ENCODE results near the gene LRR1.
A peak's percentile ranks its signal among the peaks of the same experiment; 100 is the strongest.

The LRR1 gene

DNA sequence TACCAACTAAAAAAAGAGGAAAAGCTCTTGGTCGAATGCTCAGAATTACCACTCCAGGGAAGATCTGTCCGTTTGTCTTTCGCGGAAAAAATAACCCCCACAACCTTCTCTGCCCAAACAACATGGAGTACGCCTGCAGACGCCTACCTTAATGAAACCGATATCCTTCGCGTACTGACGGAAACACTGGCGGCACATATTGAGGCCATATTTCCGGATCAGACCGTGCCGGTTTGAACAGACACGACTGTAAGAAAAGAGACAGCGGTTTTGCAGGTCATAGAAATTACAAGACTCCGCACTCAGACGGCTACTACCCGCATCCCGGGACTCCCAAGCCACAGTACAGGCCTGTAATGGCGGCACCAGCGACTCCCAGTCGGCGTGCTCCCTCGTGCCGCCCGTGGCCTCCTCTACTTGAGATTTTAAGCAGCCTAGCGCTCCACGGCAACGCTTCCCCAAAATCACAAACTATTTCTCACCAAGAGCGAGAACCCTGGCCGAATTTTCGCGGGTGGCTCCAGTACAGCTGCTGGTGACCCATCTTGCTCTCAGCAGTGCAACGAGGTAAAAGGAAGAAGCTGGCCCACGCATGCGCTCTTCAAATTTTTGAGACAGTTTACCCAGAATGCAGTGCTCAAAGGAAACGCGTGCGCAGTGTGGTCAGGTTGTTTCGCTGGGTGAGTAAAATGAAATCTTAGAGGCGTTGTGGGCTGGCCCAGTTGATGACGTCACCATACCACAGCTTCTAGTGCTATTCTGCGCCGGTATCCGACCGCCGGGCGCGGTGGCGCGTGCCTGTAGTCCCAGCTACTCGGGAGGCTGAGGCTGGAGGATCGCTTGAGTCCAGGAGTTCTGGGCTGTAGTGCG lies 12.7 kb upstream of the LRR1 start, which contains the start of gene RPS29:
RPS29 (minus strand) TSS at position 578 of the 870 bp plus-strand sequence; CDS start at position 544, 34 bp downstream.
- DNase-seq (ENCODE audit: low read depth) = peak; percentile 100
- TF ChIP-seq, protein P1, sequence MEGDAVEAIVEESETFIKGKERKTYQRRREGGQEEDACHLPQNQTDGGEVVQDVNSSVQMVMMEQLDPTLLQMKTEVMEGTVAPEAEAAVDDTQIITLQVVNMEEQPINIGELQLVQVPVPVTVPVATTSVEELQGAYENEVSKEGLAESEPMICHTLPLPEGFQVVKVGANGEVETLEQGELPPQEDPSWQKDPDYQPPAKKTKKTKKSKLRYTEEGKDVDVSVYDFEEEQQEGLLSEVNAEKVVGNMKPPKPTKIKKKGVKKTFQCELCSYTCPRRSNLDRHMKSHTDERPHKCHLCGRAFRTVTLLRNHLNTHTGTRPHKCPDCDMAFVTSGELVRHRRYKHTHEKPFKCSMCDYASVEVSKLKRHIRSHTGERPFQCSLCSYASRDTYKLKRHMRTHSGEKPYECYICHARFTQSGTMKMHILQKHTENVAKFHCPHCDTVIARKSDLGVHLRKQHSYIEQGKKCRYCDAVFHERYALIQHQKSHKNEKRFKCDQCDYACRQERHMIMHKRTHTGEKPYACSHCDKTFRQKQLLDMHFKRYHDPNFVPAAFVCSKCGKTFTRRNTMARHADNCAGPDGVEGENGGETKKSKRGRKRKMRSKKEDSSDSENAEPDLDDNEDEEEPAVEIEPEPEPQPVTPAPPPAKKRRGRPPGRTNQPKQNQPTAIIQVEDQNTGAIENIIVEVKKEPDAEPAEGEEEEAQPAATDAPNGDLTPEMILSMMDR (IDR thresholded peaks at IDR 0.05; ENCODE audit: low read depth, low read length, missing control alignments) = no peak
- H3K4me3 ChIP-seq (ENCODE audit: low read depth, low read length) = peak within 1 kb of the TSS; percentile 91
- in situ Hi-C loops (cut with HindIII; ENCODE audit: low sequenced_read_pairs) = no loop called here

DNA sequence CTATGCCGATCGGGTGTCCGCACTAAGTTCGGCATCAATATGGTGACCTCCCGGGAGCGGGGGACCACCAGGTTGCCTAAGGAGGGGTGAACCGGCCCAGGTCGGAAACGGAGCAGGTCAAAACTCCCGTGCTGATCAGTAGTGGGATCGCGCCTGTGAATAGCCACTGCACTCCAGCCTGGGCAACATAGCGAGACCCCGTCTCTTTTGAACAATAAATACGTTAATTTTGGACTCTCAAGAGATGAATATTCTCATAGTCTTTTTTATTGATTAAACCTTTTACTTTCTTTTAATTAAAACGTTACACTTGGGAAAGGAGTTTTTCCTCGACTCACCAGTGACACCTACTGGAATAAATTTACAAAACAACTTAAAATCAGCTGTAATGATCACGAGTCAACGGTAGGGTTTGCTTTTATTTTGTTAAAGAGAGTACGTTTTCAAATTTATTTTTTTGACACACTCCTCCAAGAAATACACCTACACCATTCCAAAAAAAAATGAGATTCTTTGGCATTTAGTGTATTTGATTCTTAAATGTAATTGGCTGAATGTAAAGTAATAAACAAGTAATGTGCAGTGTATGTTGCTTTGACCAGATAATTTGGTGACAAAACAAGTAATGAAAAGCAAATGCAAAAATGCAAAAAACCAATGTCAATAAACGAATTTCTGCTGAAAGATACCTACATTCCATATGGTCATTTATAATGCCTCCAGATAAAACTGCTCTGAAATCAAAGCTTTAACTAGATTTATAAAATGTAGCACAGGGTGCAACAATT lies 11.9 kb upstream of the LRR1 start:
- in situ Hi-C loops (cut with HindIII; ENCODE audit: low sequenced_read_pairs) = no loop called here
- TF ChIP-seq, protein P1 (IDR thresholded peaks at IDR 0.05; ENCODE audit: low read depth, low read length, missing control alignments) = peak; percentile 58
- peak; percentile 76 for DNase-seq (ENCODE audit: low read depth)
- H3K4me3 ChIP-seq (ENCODE audit: low read depth, low read length) = peak overlapping the region; percentile 91

DNA sequence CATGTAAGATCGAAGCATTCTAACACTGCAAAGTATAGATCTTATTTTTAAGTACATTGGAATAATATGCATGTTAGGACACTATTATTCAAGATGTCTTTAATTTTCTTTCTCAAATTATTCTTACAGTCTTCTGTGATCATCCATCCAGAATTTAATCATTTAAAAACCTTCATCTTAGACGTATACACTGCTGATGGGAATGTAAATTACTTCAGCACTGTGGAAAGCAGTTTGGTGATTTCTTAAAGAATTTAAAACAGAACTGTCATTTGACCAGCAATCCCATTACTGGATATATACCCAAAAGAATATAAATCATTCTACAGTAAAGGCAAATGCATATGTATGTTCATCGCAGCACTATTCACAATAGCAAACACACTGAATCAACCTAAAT lies 9.4 kb upstream of the LRR1 start:
- no peak for DNase-seq (ENCODE audit: low read depth)
- in situ Hi-C loops (cut with HindIII; ENCODE audit: low sequenced_read_pairs) = no loop called here
- TF ChIP-seq, protein P1 (IDR thresholded peaks at IDR 0.05; ENCODE audit: low read depth, low read length, missing control alignments) = no peak
- H3K4me3 ChIP-seq (ENCODE audit: low read depth, low read length) = no peak overlapping the region

DNA sequence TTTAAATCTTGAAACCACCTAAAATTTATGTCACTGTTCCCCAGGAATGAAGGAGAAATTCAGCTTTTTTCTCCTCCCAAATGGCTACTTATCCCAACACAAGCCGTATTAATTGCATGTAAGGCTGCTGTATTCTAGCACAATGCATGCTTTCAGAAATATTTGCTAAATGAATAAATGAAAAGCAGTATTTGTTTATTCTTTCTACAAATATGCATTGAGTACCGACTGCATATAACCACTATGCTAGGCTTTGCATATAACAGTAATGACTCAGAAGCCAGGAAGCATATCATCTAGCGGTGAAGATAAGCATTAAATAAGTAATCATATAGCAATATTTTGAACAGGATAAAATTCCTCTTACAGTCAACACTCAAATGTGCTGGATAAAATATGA lies 5.7 kb upstream of the LRR1 start:
- no peak for DNase-seq (ENCODE audit: low read depth)
- TF ChIP-seq, protein P1 (IDR thresholded peaks at IDR 0.05; ENCODE audit: low read depth, low read length, missing control alignments) = no peak
- no peak overlapping the region for H3K4me3 ChIP-seq (ENCODE audit: low read depth, low read length)
- in situ Hi-C loops (cut with HindIII; ENCODE audit: low sequenced_read_pairs) = no loop called here

DNA sequence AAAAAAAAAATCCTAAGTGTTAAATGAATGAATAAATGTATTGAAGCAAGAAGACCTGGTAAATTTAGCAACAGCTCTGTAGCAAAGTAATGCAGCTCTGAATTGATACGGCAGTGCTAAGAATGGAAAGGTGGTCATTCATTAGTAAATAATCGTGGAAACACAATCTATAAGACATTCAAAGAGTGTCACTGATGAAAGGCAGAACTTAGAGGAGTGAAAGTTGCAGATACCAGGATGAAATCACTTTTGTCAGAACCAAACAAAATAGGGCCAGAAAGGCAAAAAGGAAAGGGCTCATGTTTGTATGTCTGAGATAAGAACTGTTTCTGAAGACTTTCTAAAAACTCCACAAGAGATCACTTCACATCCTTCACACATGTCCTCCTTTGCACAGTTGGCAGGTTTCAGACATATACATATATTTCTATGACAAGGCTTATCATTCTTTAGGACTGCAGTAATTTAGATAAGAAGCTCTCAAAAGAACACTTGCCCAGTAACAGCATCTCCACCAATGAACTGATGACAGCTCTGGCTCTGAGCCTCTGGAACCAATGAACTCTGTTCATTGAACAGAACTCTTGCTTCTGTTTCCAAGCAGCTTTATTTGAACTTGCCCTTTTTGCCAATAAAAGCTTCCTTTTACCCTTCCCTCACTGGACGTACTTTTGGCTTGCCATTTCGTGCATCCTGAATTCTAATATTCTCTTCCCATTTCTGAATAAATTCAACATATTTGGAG lies 4.2 kb upstream of the LRR1 start:
- DNase-seq (ENCODE audit: low read depth) = no peak
- in situ Hi-C loops (cut with HindIII; ENCODE audit: low sequenced_read_pairs) = no loop called here
- TF ChIP-seq, protein P1 (IDR thresholded peaks at IDR 0.05; ENCODE audit: low read depth, low read length, missing control alignments) = no peak
- H3K4me3 ChIP-seq (ENCODE audit: low read depth, low read length) = no peak overlapping the region

DNA sequence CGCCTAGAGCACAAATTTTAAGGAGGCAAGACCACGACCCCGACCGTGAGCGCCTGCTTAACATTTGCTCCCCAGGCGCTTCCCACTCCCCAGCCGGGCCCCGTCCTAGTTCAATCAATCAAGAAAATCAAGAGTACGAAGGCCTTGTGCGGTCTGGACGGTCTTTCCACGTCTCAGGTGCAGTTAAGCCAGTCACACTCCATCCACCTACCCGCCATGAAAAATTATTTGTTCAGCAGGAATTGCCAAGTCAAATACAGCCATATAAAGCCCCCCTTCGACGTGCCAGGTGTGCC lies 603 bp upstream of the LRR1 start:
- in situ Hi-C loops (cut with HindIII; ENCODE audit: low sequenced_read_pairs) = no loop called here
- TF ChIP-seq, protein P1 (IDR thresholded peaks at IDR 0.05; ENCODE audit: low read depth, low read length, missing control alignments) = no peak
- no peak for DNase-seq (ENCODE audit: low read depth)
- H3K4me3 ChIP-seq (ENCODE audit: low read depth, low read length) = peak overlapping the region; percentile 94

Data from astrocyte of the cerebellum (primary cell).